OCI-M2 (cell line): ENCODE measurements around the gene TUFM.
"Not testable (repeated sequence)": the region's sequence is repeated elsewhere in the genome, so short reads cannot be mapped to it uniquely, and the experiment has no call there.

Experiments used
- DNase-seq: peaks from one replicate; lab custom pipeline; 2025; ENCODE audit not compliant: unreplicated experiment; lab: John Stamatoyannopoulos, UW

Gene TUFM

GRCh38 chr16:28802235-28803019 is 43.7 kb downstream of the TUFM start:
- not testable (repeated sequence) for DNase-seq
